Karpas-422 (cell line): Measurements from ENCODE around the gene FXYD2. TPM values are rescaled to one million over a fixed set of nuclear protein-coding genes. Genes with fewer than 3 reads are reported as not detected.

Experiments used
- DNase-seq: peaks from one replicate; pipeline ENCODE4 v3.0.0-alpha.2; 2015
- H2AFZ ChIP-seq: fragments of 200-600 bp; sonication (generic); 2 replicates; pipeline ENCODE4 v1.6.1; 2014; ENCODE audit warnings: antibody characterized with exemption, low read length, mixed read lengths
- H3K27ac ChIP-seq: fragments of 200-600 bp; sonication (generic); 2 replicates; pipeline ENCODE4 v1.5.1; 2014; ENCODE audit warnings: mild to moderate bottlenecking, low read length, moderate library complexity
- H3K27me3 ChIP-seq: fragments of 200-600 bp; sonication (generic); 2 replicates; pipeline ENCODE4 v1.6.1; 2014; ENCODE audit warnings: low read length, mixed read lengths
- H3K36me3 ChIP-seq: fragments of 200-600 bp; sonication (generic); 2 replicates; pipeline ENCODE4 v1.6.1; 2014; ENCODE audit warnings: low read length, mixed read lengths; ENCODE audit not compliant: insufficient read depth
- H3K4me1 ChIP-seq: fragments of 200-600 bp; sonication (generic); 2 replicates; pipeline ENCODE4 v1.6.1; 2014; ENCODE audit warnings: mild to moderate bottlenecking, low read length, mixed read lengths
- H3K4me2 ChIP-seq: fragments of 200-600 bp; sonication (generic); 2 replicates; pipeline ENCODE4 v1.6.1; 2014; ENCODE audit warnings: low read length, low read depth, mild to moderate bottlenecking; ENCODE audit not compliant: poor library complexity, severe bottlenecking
- H3K4me3 ChIP-seq: fragments of 200-600 bp; sonication (generic); 2 replicates; pipeline ENCODE4 v1.5.1; 2014; ENCODE audit warnings: mild to moderate bottlenecking, antibody characterized with exemption, low read length, mixed read lengths
- H3K79me2 ChIP-seq: fragments of 200-600 bp; sonication (generic); 2 replicates; pipeline ENCODE4 v1.6.1; 2014; ENCODE audit warnings: mild to moderate bottlenecking, low read length, mixed read lengths
- H3K9ac ChIP-seq: fragments of 200-600 bp; sonication (generic); 2 replicates; pipeline ENCODE4 v1.6.0; 2014; ENCODE audit warnings: low read length
- H3K9me2 ChIP-seq: fragments of 200-600 bp; sonication (generic), shearing (Covaris generic); replicated peaks from 2 replicates; pipeline ENCODE4 v1.6.0; 2014; ENCODE audit warnings: mild to moderate bottlenecking, low read length, moderate library complexity; ENCODE audit not compliant: insufficient read depth
- H3K9me3 ChIP-seq: fragments of 300-700, 200-600 bp; sonication (generic); 2 replicates; pipeline ENCODE4 v1.6.1; 2014; ENCODE audit warnings: low read length, mixed read lengths
- H4K20me1 ChIP-seq: fragments of 200-600 bp; sonication (generic); 2 replicates; pipeline ENCODE4 v1.6.1; 2014; ENCODE audit warnings: mild to moderate bottlenecking, antibody characterized with exemption, low read length, low read depth; ENCODE audit not compliant: insufficient read depth
- total RNA-seq: library from RNA; depleted of rRNA; stranded (reverse); fragments of >200 nt; shearing (Covaris generic); gene quantifications from 2 replicates; pipeline ENCODE4 v1.2.3, GENCODE V29; 2014; ENCODE audit warnings: low replicate concordance

The FXYD2 gene
- total RNA-seq, 1 experiment from 2014 or later = 3.1 TPM

GRCh38 chr11:117789241-117789640 is 35.3 kb downstream of the FXYD2 start:
- Histone ChIP-seq H3K79me2 (no peaks in the 10 kb centered on the region), H3K4me2 (no peak overlapping the region), H3K9me2 (no peaks in the 10 kb centered on the region), H4K20me1 (no peaks in the 10 kb centered on the region), H3K4me1 (peaks cover 10% of the 10 kb centered on the region), H3K27me3 (no peaks in the 10 kb centered on the region), H3K27ac (no peak overlapping the region), H3K4me3 (no peak overlapping the region), H3K36me3 (no peaks in the 10 kb centered on the region), H2AFZ (no peak overlapping the region), H3K9ac (no peak overlapping the region), H3K9me3 (no peaks in the 10 kb centered on the region)
- DNase-seq = no peak

GRCh38 chr11:117786135-117786870 is 38.2 kb downstream of the FXYD2 start:
- Histone ChIP-seq H3K4me3 (no peak overlapping the region), H3K27ac (no peak overlapping the region), H3K4me1 (no peaks in the 10 kb centered on the region), H3K9me3 (no peaks in the 10 kb centered on the region), H4K20me1 (no peaks in the 10 kb centered on the region), H3K9me2 (no peaks in the 10 kb centered on the region), H3K4me2 (no peak overlapping the region), H3K79me2 (no peaks in the 10 kb centered on the region), H2AFZ (no peak overlapping the region), H3K9ac (no peak overlapping the region), H3K27me3 (no peaks in the 10 kb centered on the region), H3K36me3 (no peaks in the 10 kb centered on the region)
- DNase-seq = no peak

- H3K79me2 ChIP-seq = no peaks in the 10 kb centered on the region
- no peak overlapping the region for H3K9ac ChIP-seq
- H2AFZ ChIP-seq = no peak overlapping the region
- DNase-seq = no peak
- H3K4me3 ChIP-seq = no peak overlapping the region
- H3K4me1 ChIP-seq = no peaks in the 10 kb centered on the region
- no peaks in the 10 kb centered on the region for H3K9me3 ChIP-seq
- no peaks in the 10 kb centered on the region for H4K20me1 ChIP-seq
- H3K4me2 ChIP-seq = no peak overlapping the region
- H3K9me2 ChIP-seq = no peaks in the 10 kb centered on the region
- no peaks in the 10 kb centered on the region for H3K36me3 ChIP-seq
- no peak overlapping the region for H3K27ac ChIP-seq
- H3K27me3 ChIP-seq = no peaks in the 10 kb centered on the region
Measured at GRCh38 chr11:117782101-117782500, 42.4 kb downstream of the FXYD2 start.

GRCh38 chr11:117781627-117782026 is 42.9 kb downstream of the FXYD2 start:
- H3K4me1 ChIP-seq = no peaks in the 10 kb centered on the region
- H2AFZ ChIP-seq = no peak overlapping the region
- no peaks in the 10 kb centered on the region for H4K20me1 ChIP-seq
- no peaks in the 10 kb centered on the region for H3K9me3 ChIP-seq
- H3K9me2 ChIP-seq = no peaks in the 10 kb centered on the region
- no peak for DNase-seq
- H3K4me3 ChIP-seq = no peak overlapping the region
- H3K27me3 ChIP-seq = no peaks in the 10 kb centered on the region
- H3K79me2 ChIP-seq = no peaks in the 10 kb centered on the region
- no peak overlapping the region for H3K9ac ChIP-seq
- no peak overlapping the region for H3K4me2 ChIP-seq
- no peak overlapping the region for H3K27ac ChIP-seq
- no peaks in the 10 kb centered on the region for H3K36me3 ChIP-seq

- no peaks in the 10 kb centered on the region for H3K9me3 ChIP-seq
- H3K79me2 ChIP-seq = no peaks in the 10 kb centered on the region
- no peak overlapping the region for H3K4me3 ChIP-seq
- no peaks in the 10 kb centered on the region for H3K4me1 ChIP-seq
- H3K9ac ChIP-seq = no peak overlapping the region
- no peak overlapping the region for H2AFZ ChIP-seq
- H3K27ac ChIP-seq = no peak overlapping the region
- no peak for DNase-seq
- no peaks in the 10 kb centered on the region for H3K36me3 ChIP-seq
- no peaks in the 10 kb centered on the region for H4K20me1 ChIP-seq
- no peaks in the 10 kb centered on the region for H3K27me3 ChIP-seq
- no peaks in the 10 kb centered on the region for H3K9me2 ChIP-seq
- H3K4me2 ChIP-seq = no peak overlapping the region
Measured at GRCh38 chr11:117780456-117780855, 44.1 kb downstream of the FXYD2 start.

GRCh38 chr11:117774553-117774952 is 50.0 kb downstream of the FXYD2 start:
- Histone ChIP-seq H3K79me2 (no peaks in the 10 kb centered on the region), H3K27me3 (no peaks in the 10 kb centered on the region), H3K27ac (no peak overlapping the region), H3K9me3 (no peaks in the 10 kb centered on the region), H2AFZ (no peak overlapping the region), H4K20me1 (no peaks in the 10 kb centered on the region), H3K9me2 (no peaks in the 10 kb centered on the region), H3K4me1 (no peaks in the 10 kb centered on the region), H3K9ac (no peak overlapping the region), H3K4me3 (no peak overlapping the region), H3K4me2 (no peak overlapping the region), H3K36me3 (no peaks in the 10 kb centered on the region)
- no peak for DNase-seq

GRCh38 chr11:117772360-117772759 is 52.2 kb downstream of the FXYD2 start:
- H3K9ac ChIP-seq = no peak overlapping the region
- no peaks in the 10 kb centered on the region for H3K9me3 ChIP-seq
- no peak overlapping the region for H2AFZ ChIP-seq
- H3K4me1 ChIP-seq = no peaks in the 10 kb centered on the region
- no peaks in the 10 kb centered on the region for H3K27me3 ChIP-seq
- DNase-seq = no peak
- H3K79me2 ChIP-seq = no peaks in the 10 kb centered on the region
- no peak overlapping the region for H3K27ac ChIP-seq
- no peaks in the 10 kb centered on the region for H3K36me3 ChIP-seq
- H3K4me3 ChIP-seq = no peak overlapping the region
- H4K20me1 ChIP-seq = no peaks in the 10 kb centered on the region
- no peak overlapping the region for H3K4me2 ChIP-seq
- H3K9me2 ChIP-seq = no peaks in the 10 kb centered on the region

- H3K36me3 ChIP-seq = no peaks in the 10 kb centered on the region
- no peaks in the 10 kb centered on the region for H3K27me3 ChIP-seq
- H4K20me1 ChIP-seq = no peaks in the 10 kb centered on the region
- H3K4me3 ChIP-seq = no peak overlapping the region
- H3K9ac ChIP-seq = no peak overlapping the region
- DNase-seq = no peak
- H2AFZ ChIP-seq = no peak overlapping the region
- no peak overlapping the region for H3K27ac ChIP-seq
- H3K4me1 ChIP-seq = no peaks in the 10 kb centered on the region
- H3K4me2 ChIP-seq = no peak overlapping the region
- H3K79me2 ChIP-seq = no peaks in the 10 kb centered on the region
- H3K9me2 ChIP-seq = no peaks in the 10 kb centered on the region
- no peaks in the 10 kb centered on the region for H3K9me3 ChIP-seq
Measured at GRCh38 chr11:117771841-117772240, 52.7 kb downstream of the FXYD2 start.
